IMR-90 (cell line): ENCODE results near the gene CRISPLD2. TPM values are rescaled to one million over a fixed set of nuclear protein-coding genes. Genes with fewer than 3 reads are reported as not detected.

Experiments
- ATAC-seq: fragments of 200-7000 bp; cut with Tn5 transposase; 2 replicates; pipeline ENCODE4 v1.9.1; 2020; ENCODE audit warnings: low read depth, mild to moderate bottlenecking, moderate library complexity
- BruUV-seq: library from RNA; stranded (reverse); fragments of 400-500 nt; replicated peaks from 2 replicates; lab custom pipeline; 2021; lab: Mats Ljungman, UMichigan
- CTCF ChIA-PET: fragments of 300-600 bp; formaldehyde crosslinking; extraction: SDS; loops from one replicate; lab custom pipeline; 2021; ENCODE audit warnings: antibody characterized with exemption; lab: Yijun Ruan, JAX
- POLR2A ChIA-PET: fragments of 300-600 bp; sonication (Branson Sonifier 250); formaldehyde crosslinking; loops from one replicate; lab custom pipeline; 2022; ENCODE audit warnings: antibody characterized with exemption; ENCODE audit not compliant: unreplicated experiment; lab: Charles Lee
- DNase-seq: peaks from one replicate; pipeline ENCODE4 v3.0.0; 2013
- H2AFZ ChIP-seq: replicated peaks from 2 replicates; pipeline ENCODE3; 2013; ENCODE audit warnings: low read length, mild to moderate bottlenecking; ENCODE audit not compliant: poor library complexity
- H2AK5ac ChIP-seq: 2 replicates; pipeline ENCODE4 v1.6.1; 2013; ENCODE audit warnings: low read depth, low read length, inconsistent platforms
- H2AK9ac ChIP-seq: replicated peaks from 2 replicates; pipeline ENCODE3; 2013; ENCODE audit warnings: mild to moderate bottlenecking, low read depth, low read length, moderate library complexity; ENCODE audit not compliant: poor library complexity
- H2BK120ac ChIP-seq: 2 replicates; pipeline ENCODE4 v1.6.1; 2013; ENCODE audit warnings: low read depth, low read length, inconsistent platforms
- H2BK15ac ChIP-seq: 3 replicates; pipeline ENCODE4 v1.6.1; 2013; ENCODE audit warnings: low read depth, low read length, inconsistent platforms
- H2BK20ac ChIP-seq: 2 replicates; pipeline ENCODE4 v1.6.1; 2013; ENCODE audit warnings: low read depth, mild to moderate bottlenecking, inconsistent platforms, low read length, moderate library complexity
- H2BK5ac ChIP-seq: 2 replicates; pipeline ENCODE4 v1.6.1; 2013; ENCODE audit warnings: mild to moderate bottlenecking, low read depth, low read length, inconsistent platforms; ENCODE audit not compliant: poor library complexity, severe bottlenecking
- H3K14ac ChIP-seq: replicated peaks from 2 replicates; pipeline ENCODE4 v1.6.1; 2013; ENCODE audit warnings: low read depth, low read length, inconsistent platforms
- H3K18ac ChIP-seq: 2 replicates; pipeline ENCODE4 v1.6.1; 2013; ENCODE audit warnings: low read depth, low read length, control low read depth
- H3K23ac ChIP-seq: 2 replicates; pipeline ENCODE4 v1.6.1; 2013; ENCODE audit warnings: low read depth, low read length, inconsistent platforms
- H3K27ac ChIP-seq: 2 replicates; pipeline ENCODE4 v1.5.1; 2013; ENCODE audit warnings: mild to moderate bottlenecking, control low read depth, low read length; ENCODE audit not compliant: insufficient read depth
- H3K27me3 ChIP-seq: 2 replicates; pipeline ENCODE4 v1.6.1; 2013; ENCODE audit warnings: low read length; ENCODE audit not compliant: control insufficient read depth, insufficient read depth
- H3K36me3 ChIP-seq: 2 replicates; pipeline ENCODE4 v1.6.1; 2013; ENCODE audit warnings: low read length, mixed read lengths; ENCODE audit not compliant: control insufficient read depth, insufficient read depth
- H3K4ac ChIP-seq: 2 replicates; pipeline ENCODE4 v1.6.1; 2013; ENCODE audit warnings: low read depth, low read length, inconsistent platforms
- H3K4me1 ChIP-seq: 2 replicates; pipeline ENCODE4 v1.6.1; 2013; ENCODE audit warnings: low read length, mixed read lengths; ENCODE audit not compliant: control insufficient read depth, insufficient read depth
- H3K4me2 ChIP-seq: 2 replicates; pipeline ENCODE4 v1.6.1; 2013; ENCODE audit warnings: low read depth, mild to moderate bottlenecking, control low read depth, low read length, moderate library complexity
- H3K4me3 ChIP-seq: 2 replicates; pipeline ENCODE4 v1.5.1; 2013; ENCODE audit warnings: low read depth, mild to moderate bottlenecking, control low read depth, low read length, moderate library complexity; ENCODE audit not compliant: insufficient read depth
- H3K56ac ChIP-seq: 2 replicates; pipeline ENCODE4 v1.6.1; 2013; ENCODE audit warnings: low read length, inconsistent platforms; ENCODE audit not compliant: insufficient read depth; ENCODE audit errors: extremely low read depth
- H3K79me1 ChIP-seq, 2 experiments: 2 replicates each; pipeline ENCODE4 v1.6.1; 2013; ENCODE audit warnings: low read length in 2 of 2, inconsistent platforms in 1 of 2, low read depth in 1 of 2
- H3K9ac ChIP-seq: 2 replicates; pipeline ENCODE4 v1.6.1; 2013; ENCODE audit warnings: low read depth, low read length, control low read depth
- H3K9me1 ChIP-seq: 2 replicates; pipeline ENCODE4 v1.6.1; 2013; ENCODE audit warnings: low read length, inconsistent platforms; ENCODE audit not compliant: insufficient read depth
- H3K9me3 ChIP-seq: 2 replicates; pipeline ENCODE4 v1.6.1; 2013; ENCODE audit warnings: low read length; ENCODE audit not compliant: control insufficient read depth, insufficient read depth
- H4K20me1 ChIP-seq: 2 replicates; pipeline ENCODE4 v1.6.1; 2013; ENCODE audit warnings: low read length, inconsistent platforms; ENCODE audit not compliant: insufficient read depth
- H4K5ac ChIP-seq: 2 replicates; pipeline ENCODE4 v1.6.1; 2013; ENCODE audit warnings: mild to moderate bottlenecking, low read depth, low read length, control low read depth
- H4K8ac ChIP-seq, 2 experiments: 2 replicates each; pipeline ENCODE4 v1.6.1; 2013; ENCODE audit warnings: low read depth in 2 of 2, low read length in 2 of 2, control low read depth in 1 of 2, inconsistent platforms in 1 of 2
- H4K91ac ChIP-seq: 2 replicates; pipeline ENCODE4 v1.6.1; 2013; ENCODE audit warnings: low read depth, low read length, inconsistent platforms; ENCODE audit not compliant: insufficient read depth
- MAFK ChIP-seq: IDR thresholded peaks from 2 replicates; pipeline ENCODE4 v1.6.1; 2012; ENCODE audit warnings: low read depth, low read length, improper control_type of control experiment
- RFX5 ChIP-seq: IDR thresholded peaks from 2 replicates; pipeline ENCODE4 v1.8.0; 2012; ENCODE audit warnings: low read depth, mild to moderate bottlenecking, low read length, moderate library complexity
- WGBS, 2 experiments: methylation state at CpG; one replicate each; pipeline versions ENCODE4 v1.1.5 to v1.1.7; 2013; ENCODE audit warnings: missing lambda C conversion rate in 2 of 2; ENCODE audit not compliant: insufficient read length in 1 of 2; ENCODE audit errors: extremely low coverage in 2 of 2; 5-methylcytosine and 5-hydroxymethylcytosine counted together
- dilution Hi-C: fragments of 300-500 bp; cut with HindIII; formaldehyde crosslinking; loops from one replicate; pipeline ENCODE4 v1.14.3; 2018; ENCODE audit warnings: low sequenced_read_pairs; ENCODE audit not compliant: unreplicated experiment
- in situ Hi-C: fragments of 300-500 bp; cut with MboI; formaldehyde crosslinking; loops from 3 replicates; pipeline ENCODE4 v1.14.3; 2019; ENCODE audit warnings: low sequenced_read_pairs, inconsistent platforms, mixed read lengths
- intact Hi-C: fragments of 100-400 bp; cut with micrococcal nuclease; formaldehyde crosslinking; loops from 2 replicates; pipeline ENCODE4 v1.10.0; 2022
- polyA plus RNA-seq, 3 experiments: library from polyadenylated mRNA; depleted of rRNA; stranded (reverse); fragments of >200 nt; gene quantifications; 2 replicates each; pipeline ENCODE4 v1.2.3, GENCODE V29; 2012; ENCODE audit warnings: low replicate concordance in 1 of 3
- total RNA-seq: library from RNA; depleted of rRNA; stranded (reverse); fragments of >200 nt; gene quantifications from 2 replicates; pipeline ENCODE4 v1.2.3, GENCODE V29; 2012

Gene CRISPLD2
- total and polyA plus RNA-seq, 2 of the 4 experiments (the other 2 are of a cell fraction), result 23.1 to 37.5 TPM

- H3K18ac ChIP-seq, result no peak overlapping the region
- ChIA-PET CTCF (no interaction called here), POLR2A (no interaction called here)
- ATAC-seq (no peak), DNase-seq (no peak)
- H3K4me2 ChIP-seq, result no peak overlapping the region
- H3K36me3 ChIP-seq, result no peaks in the 10 kb centered on the region
- H2AK9ac ChIP-seq, result peak overlapping the region; percentile 90
- WGBS, 2 experiments, result 100% methylated on average over 1 of the region's 7 CpGs; no CpG with 5 or more reads in 1 of the 2 experiments
- H3K79me1 ChIP-seq, result 0 out of 4 replicates have a peak, but pooled peaks cover 0 to 8% of the 10 kb centered on the region in 2 experiments
- no peak overlapping the region for H3K23ac ChIP-seq
- H4K91ac ChIP-seq, result peak overlapping the region; percentile 91; the same call in 1 of the 2 replicates
- peak overlapping the region; percentile 96 for H3K14ac ChIP-seq
- H3K4me1 ChIP-seq, result peaks cover 11% of the 10 kb centered on the region
- peak overlapping the region; percentile 96; the same call in 1 of the 2 replicates for H2BK120ac ChIP-seq
- peak overlapping the region; percentile 92; the same call in 1 of the 2 replicates for H2BK20ac ChIP-seq
- H3K27ac ChIP-seq, result no peak overlapping the region
- H4K8ac ChIP-seq, result peak overlapping the region in 1 of 2 experiments; percentile 71; a peak in 1 of 4 replicates
- no peak overlapping the region for H4K5ac ChIP-seq
- no TSS peak for BruUV-seq
- H3K9ac ChIP-seq, result no peak overlapping the region
- H2BK5ac ChIP-seq, result no peak overlapping the region
- in situ Hi-C loops (no loop called here), intact Hi-C loops (no loop called here), dilution Hi-C loops (no loop called here)
- H2BK15ac ChIP-seq, result peak overlapping the region; percentile 79; the same call in 2 of the 3 replicates
- no peak overlapping the region for H2AFZ ChIP-seq
- H2AK5ac ChIP-seq, result peak overlapping the region; percentile 95
- no peak overlapping the region for H3K4me3 ChIP-seq
- no peak for TF ChIP-seq MAFK
- TF ChIP-seq RFX5, result no peak
- H3K9me3 ChIP-seq, result 0 out of 2 replicates have a peak, but pooled peaks cover 3% of the 10 kb centered on the region
- H4K20me1 ChIP-seq, result 0 out of 2 replicates have a peak, but pooled peaks cover 4% of the 10 kb centered on the region
- peak overlapping the region; percentile 95 for H3K4ac ChIP-seq
- no peaks in the 10 kb centered on the region for H3K27me3 ChIP-seq
- H3K56ac ChIP-seq, result no peak overlapping the region
- H3K9me1 ChIP-seq, result peaks cover 17% of the 10 kb centered on the region
Observed at GRCh38 chr16:84807776-84808175, 12.0 kb upstream of the CRISPLD2 start.
